Smooth muscle cell (in vitro differentiated cells): Measurements from ENCODE around the gene LHFPL4. TPM values are rescaled to one million over a fixed set of nuclear protein-coding genes. Genes with fewer than 3 reads are reported as not detected.
"Not testable (repeated sequence)": the region's sequence is repeated elsewhere in the genome, so short reads cannot be mapped to it uniquely, and the experiment has no call there.

Source experiments
- DNase-seq: peaks from one replicate; lab custom pipeline; 2025; ENCODE audit not compliant: unreplicated experiment; lab: John Stamatoyannopoulos, UW
- H2AFZ ChIP-seq: fragments of 200-600 bp; sonication (generic); 2 replicates; pipeline ENCODE4 v1.6.0; 2016; ENCODE audit warnings: antibody characterized with exemption, low read depth, mild to moderate bottlenecking
- H3F3A ChIP-seq: fragments of 200-600 bp; sonication (generic); 2 replicates; pipeline ENCODE4 v1.6.0; 2017; ENCODE audit warnings: antibody characterized with exemption, low read depth
- H3K27ac ChIP-seq: fragments of 200-600 bp; sonication (generic); 2 replicates; pipeline ENCODE4 v1.5.1; 2016; ENCODE audit warnings: low read depth, mild to moderate bottlenecking
- H3K27me3 ChIP-seq: fragments of 200-600 bp; sonication (generic); 2 replicates; pipeline ENCODE4 v1.6.1; 2016; ENCODE audit warnings: low read depth, mild to moderate bottlenecking
- H3K36me3 ChIP-seq: fragments of 200-600 bp; sonication (generic); 2 replicates; pipeline ENCODE4 v1.5.1; 2016; ENCODE audit warnings: low read depth
- H3K4me1 ChIP-seq: fragments of 200-600 bp; sonication (generic); 2 replicates; pipeline ENCODE4 v1.5.1; 2016; ENCODE audit warnings: low read depth
- H3K4me2 ChIP-seq: fragments of 200-600 bp; sonication (generic); 2 replicates; pipeline ENCODE4 v1.6.0; 2016; ENCODE audit warnings: mild to moderate bottlenecking
- H3K4me3 ChIP-seq: fragments of 200-600 bp; sonication (generic); 2 replicates; pipeline ENCODE4 v1.5.1; 2016; ENCODE audit warnings: mild to moderate bottlenecking
- H3K79me2 ChIP-seq: fragments of 200-600 bp; sonication (generic); 2 replicates; pipeline ENCODE4 v1.6.0; 2016; ENCODE audit warnings: low read depth, mild to moderate bottlenecking
- H3K9ac ChIP-seq: fragments of 200-600 bp; sonication (generic); 2 replicates; pipeline ENCODE4 v1.6.0; 2016; ENCODE audit warnings: low read depth
- H3K9me3 ChIP-seq: fragments of 200-600 bp; sonication (generic); replicated peaks from 2 replicates; pipeline ENCODE4 v1.5.1; 2016; ENCODE audit warnings: low read depth
- H4K20me1 ChIP-seq: fragments of 200-600 bp; sonication (generic); 2 replicates; pipeline ENCODE4 v1.6.0; 2016; ENCODE audit warnings: low read depth
- WGBS: methylation state at CpG from one replicate; pipeline ENCODE4 v1.1.7; 2016; ENCODE audit warnings: low lambda C conversion rate; 5-methylcytosine and 5-hydroxymethylcytosine counted together
- polyA plus RNA-seq: library from polyadenylated mRNA; unstranded; fragments of >200 nt; fragmentation: Nextera tagmentation; extraction: Ambion mirVana; gene quantifications from 2 replicates; pipeline ENCODE4 v1.2.1, GENCODE V29; 2016
- total RNA-seq: library from RNA; depleted of rRNA; stranded (reverse); fragments of >200 nt; gene quantifications from 2 replicates; pipeline ENCODE4 v1.2.3, GENCODE V29; 2014
- TF ChIP-seq, protein P1 (sequence below): fragments of 200-600 bp; sonication (generic); IDR thresholded peaks from 2 replicates; pipeline ENCODE4 v1.5.1; 2017; ENCODE audit warnings: borderline replicate concordance, mild to moderate bottlenecking, antibody characterized with exemption; ENCODE audit not compliant: insufficient read depth, poor library complexity, severe bottlenecking

LHFPL4 gene
- not detected in 2 replicates for total RNA-seq
- polyA plus RNA-seq = 0.08 and 0.48 TPM in 2 replicates

DNA sequence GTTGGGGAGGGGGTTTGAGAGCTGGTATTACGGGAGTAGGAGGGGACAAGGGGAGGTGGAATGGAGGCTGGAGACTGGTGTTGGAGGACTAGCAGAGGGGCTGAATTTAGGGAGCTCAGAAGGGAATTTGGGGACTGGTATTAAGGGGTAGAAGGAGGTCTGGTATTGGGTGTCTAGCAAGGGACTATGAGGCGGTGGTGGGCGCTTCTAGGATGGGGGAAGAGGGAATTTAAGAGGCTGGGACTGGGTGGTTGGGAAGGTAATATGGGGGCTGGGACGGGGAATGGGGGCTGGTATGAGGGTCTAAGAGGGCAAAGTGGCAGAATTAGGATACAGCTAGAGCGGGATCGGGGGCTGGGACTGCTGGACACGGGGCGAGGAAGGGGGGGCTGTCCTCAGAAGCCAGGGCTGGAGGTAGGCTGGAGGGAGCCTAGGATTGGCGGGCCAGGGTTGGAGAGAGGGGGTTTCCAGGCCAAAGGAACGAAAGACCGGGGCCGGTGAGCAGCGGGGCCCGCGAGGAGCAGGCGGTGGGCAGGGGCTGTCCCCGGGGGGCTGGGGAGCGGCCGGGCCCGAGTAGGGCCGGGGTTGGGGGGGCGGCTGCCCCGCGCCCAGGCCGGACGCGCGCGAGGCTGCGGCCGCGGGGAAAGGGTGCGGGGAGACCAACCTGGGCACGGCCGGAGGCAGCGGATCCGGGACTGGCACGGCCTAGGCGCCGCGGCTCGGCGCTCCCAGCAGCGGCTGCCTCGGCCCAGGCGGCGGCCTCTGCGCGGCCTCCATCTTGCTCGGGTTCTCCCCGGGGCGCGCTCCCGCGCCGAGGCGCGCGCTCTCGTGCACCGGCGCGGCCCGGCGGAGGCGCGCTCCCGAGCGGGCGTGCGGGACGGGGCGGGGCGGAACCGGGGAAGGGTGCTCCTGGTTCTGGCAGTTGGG lies at the start of gene LHFPL4:
TSS of gene LHFPL4 (minus strand) at position 802 of the 927 bp plus-strand sequence. CDS start 1,143 bp downstream, outside the sequence.
- TF ChIP-seq, protein P1, sequence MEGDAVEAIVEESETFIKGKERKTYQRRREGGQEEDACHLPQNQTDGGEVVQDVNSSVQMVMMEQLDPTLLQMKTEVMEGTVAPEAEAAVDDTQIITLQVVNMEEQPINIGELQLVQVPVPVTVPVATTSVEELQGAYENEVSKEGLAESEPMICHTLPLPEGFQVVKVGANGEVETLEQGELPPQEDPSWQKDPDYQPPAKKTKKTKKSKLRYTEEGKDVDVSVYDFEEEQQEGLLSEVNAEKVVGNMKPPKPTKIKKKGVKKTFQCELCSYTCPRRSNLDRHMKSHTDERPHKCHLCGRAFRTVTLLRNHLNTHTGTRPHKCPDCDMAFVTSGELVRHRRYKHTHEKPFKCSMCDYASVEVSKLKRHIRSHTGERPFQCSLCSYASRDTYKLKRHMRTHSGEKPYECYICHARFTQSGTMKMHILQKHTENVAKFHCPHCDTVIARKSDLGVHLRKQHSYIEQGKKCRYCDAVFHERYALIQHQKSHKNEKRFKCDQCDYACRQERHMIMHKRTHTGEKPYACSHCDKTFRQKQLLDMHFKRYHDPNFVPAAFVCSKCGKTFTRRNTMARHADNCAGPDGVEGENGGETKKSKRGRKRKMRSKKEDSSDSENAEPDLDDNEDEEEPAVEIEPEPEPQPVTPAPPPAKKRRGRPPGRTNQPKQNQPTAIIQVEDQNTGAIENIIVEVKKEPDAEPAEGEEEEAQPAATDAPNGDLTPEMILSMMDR = no peak
- H3K4me2 ChIP-seq = no peak within 1 kb of the TSS

DNA sequence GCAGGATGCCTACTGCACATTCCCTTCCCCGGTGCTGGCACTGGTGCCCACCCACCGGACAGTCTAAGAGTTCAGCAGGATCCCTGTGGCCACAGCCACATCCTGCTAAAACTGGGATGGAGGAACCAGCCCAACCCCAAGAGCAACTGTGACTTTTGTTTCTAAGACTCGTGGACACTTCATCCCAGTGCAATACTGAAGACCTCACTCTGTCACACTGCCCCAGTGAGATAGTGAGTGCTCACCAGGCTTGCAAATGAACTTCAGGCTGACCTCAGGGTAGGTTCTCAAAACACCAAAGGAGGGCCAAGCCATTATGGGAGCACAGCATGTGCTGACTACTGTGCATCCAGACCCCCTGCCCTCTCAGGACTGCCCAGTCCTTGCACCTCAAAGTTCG lies 49.0 kb upstream of the LHFPL4 start:
- Histone ChIP-seq H3K9ac (no peak overlapping the region), H3F3A (no peaks in the 10 kb centered on the region), H4K20me1 (no peaks in the 10 kb centered on the region), H3K27me3 (no peaks in the 10 kb centered on the region), H2AFZ (no peak overlapping the region), H3K79me2 (no peaks in the 10 kb centered on the region), H3K27ac (no peak overlapping the region), H3K9me3 (no peaks in the 10 kb centered on the region), H3K4me3 (no peak overlapping the region), H3K4me1 (no peaks in the 10 kb centered on the region), H3K4me2 (no peak overlapping the region), H3K36me3 (no peaks in the 10 kb centered on the region)
- TF ChIP-seq, protein P1 = no peak
- 95% methylated on average over 4 of the region's 4 CpGs for WGBS
- DNase-seq = no peak

More for the DNA sequence above, at the start of gene LHFPL4:
- 3% methylated on average over 39 of the region's 75 CpGs for WGBS
- Histone ChIP-seq H3K27ac (no peak within 1 kb of the TSS), H3K36me3 (no peaks in the 10 kb centered on the region), H3K9ac (no peak within 1 kb of the TSS), H3K9me3 (no peaks in the 10 kb centered on the region), H3K79me2 (no peaks in the 10 kb centered on the region), H3F3A (no peaks in the 10 kb centered on the region), H3K4me3 (no peak within 1 kb of the TSS), H4K20me1 (no peaks in the 10 kb centered on the region), H2AFZ (no peak within 1 kb of the TSS), H3K27me3 (peaks cover 59% of the 10 kb centered on the region), H3K4me1 (peaks cover 3% of the 10 kb centered on the region)
- DNase-seq = no peak

DNA sequence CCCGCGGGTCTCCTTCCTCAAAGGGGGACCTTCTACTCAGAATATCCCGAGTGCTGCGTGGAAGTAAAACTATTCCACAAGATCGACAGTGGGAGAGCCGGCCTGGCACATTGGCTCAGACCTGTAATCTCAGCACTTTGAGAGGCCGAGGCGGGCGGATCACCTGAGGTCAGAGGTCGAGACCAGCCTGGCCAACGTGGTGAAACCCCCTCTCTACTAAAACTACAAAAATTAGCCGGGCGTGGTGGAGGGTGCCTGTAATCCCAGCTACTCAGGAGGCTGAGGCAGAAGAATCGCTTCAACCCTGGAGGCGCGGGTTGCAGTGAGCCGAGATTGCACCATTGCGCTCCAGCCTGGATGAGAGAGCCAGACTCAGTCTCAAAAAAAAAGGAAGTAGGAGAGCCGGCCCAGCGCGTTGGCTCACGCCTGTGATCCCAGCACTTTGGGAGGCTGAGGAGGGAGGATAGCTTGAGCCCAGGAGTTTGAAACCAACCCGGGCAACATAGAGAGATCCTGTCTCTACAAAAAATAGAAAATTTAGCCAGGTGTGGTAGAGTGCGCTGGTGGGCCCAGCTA lies 47.5 kb upstream of the LHFPL4 start:
- H3K79me2 ChIP-seq, H4K20me1 ChIP-seq, H3F3A ChIP-seq, H3K27me3 ChIP-seq, H3K9me3 ChIP-seq, DNase-seq, H3K9ac ChIP-seq, H3K36me3 ChIP-seq, H3K4me2 ChIP-seq, H3K4me3 ChIP-seq, H3K27ac ChIP-seq, H2AFZ ChIP-seq, H3K4me1 ChIP-seq: not testable (repeated sequence)
- WGBS = 90% methylated on average over 24 of the region's 24 CpGs

DNA sequence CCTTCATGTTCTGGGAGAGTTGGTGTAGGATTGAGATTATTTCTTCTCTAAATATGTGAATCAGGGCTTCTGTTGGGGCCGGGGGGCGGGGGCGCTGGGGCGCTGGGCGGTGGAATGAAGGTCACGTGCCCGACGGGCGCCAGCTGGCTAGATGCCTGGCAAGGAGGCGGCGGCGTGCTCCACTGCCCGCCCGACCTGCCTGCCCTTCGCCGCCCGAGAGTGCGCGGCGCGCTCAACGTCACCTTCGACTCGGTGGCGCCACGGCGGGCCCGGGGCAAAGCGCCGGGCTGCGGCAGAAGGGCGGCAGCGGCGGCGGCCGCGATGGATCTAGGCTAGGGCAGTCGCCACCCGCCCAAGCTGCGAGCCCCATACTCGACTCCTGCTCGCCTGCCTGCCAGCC lies 47.0 kb upstream of the LHFPL4 start:
- no peak overlapping the region for H3K9ac ChIP-seq
- no peaks in the 10 kb centered on the region for H3K9me3 ChIP-seq
- H4K20me1 ChIP-seq = no peaks in the 10 kb centered on the region
- no peak overlapping the region for H3K27ac ChIP-seq
- no peaks in the 10 kb centered on the region for H3K36me3 ChIP-seq
- no peaks in the 10 kb centered on the region for H3K4me1 ChIP-seq
- 96% methylated on average over 16 of the region's 42 CpGs for WGBS
- TF ChIP-seq, protein P1 = no peak
- no peak overlapping the region for H3K4me2 ChIP-seq
- DNase-seq = no peak
- H2AFZ ChIP-seq = no peak overlapping the region
- no peaks in the 10 kb centered on the region for H3K79me2 ChIP-seq
- no peaks in the 10 kb centered on the region for H3F3A ChIP-seq
- H3K4me3 ChIP-seq = no peak overlapping the region
- no peaks in the 10 kb centered on the region for H3K27me3 ChIP-seq
